Ammon's horn (tissue), 1 donor: Measurements from ENCODE around the gene ERC2.
A peak's percentile ranks its signal among the peaks of the same experiment; 100 is the strongest.

Source experiments
- DNase-seq: peaks from one replicate; pipeline ENCODE4 v3.0.0-alpha.2; 2016; ENCODE audit warnings: low spot score

ERC2 gene

GRCh38 chr3:56424885-56425284 lies 43.4 kb downstream of the ERC2 start:
- no peak for DNase-seq

DNA sequence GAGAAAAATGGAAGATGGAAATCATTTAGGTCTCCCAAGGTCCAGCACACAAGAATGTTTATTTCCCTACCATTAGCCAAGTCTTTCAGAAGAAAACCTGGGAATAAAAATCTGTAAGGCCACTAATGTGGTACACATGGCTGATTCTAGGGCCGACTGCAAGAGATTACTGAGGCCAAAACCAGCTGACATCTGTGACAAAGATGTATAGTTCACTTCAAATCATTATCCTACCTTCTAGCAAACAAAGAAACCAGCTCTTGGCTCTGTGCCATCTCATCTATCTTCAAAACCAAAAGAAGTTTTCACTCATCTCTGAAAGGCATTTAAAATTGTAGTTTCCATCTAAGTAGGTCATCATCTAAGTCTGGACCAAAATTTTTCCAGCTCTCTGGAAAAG lies 43.9 kb downstream of the ERC2 start:
- DNase-seq = no peak

GRCh38 chr3:56423661-56424099 lies 44.6 kb downstream of the ERC2 start:
- DNase-seq = no peak

GRCh38 chr3:56422316-56422715 lies 46.0 kb downstream of the ERC2 start:
- no peak for DNase-seq

DNA sequence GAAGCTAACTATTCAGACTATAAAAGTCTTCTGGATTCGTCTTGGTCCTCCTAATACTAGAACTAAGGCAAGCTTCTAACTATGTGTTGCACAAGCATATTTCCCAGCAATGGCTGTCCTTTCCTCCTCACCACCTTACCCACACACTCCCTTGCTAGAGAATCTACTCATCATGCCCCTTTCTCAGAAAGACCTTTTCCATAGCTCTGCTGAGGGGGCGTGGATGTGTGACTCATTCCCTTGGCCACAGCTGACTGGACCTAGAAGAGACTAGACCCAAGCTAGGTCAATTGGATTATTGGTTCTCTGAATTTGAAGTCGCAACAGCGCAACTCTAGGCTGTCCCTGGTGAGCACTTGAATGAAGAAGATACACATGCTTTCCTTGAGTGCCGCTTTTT lies 47.1 kb downstream of the ERC2 start:
- DNase-seq = no peak

DNA sequence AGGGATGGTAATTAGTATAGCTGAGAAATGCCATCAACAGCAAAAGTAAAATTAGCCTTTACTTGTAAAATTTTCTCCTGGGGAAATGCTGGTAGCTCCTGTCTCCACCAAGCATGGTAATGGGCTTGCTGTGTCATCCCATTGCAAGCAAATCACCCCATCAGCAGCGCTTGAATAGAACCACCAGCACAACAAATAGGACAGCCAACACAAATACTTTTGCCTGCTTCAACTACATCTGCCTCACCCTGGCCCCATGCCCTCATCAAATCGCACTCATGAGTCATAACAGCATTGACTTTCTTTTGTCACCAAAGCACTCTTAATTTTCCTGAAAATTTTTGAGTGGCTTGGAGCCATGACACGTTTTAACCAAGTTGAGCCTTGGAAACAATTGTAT lies 52.6 kb downstream of the ERC2 start:
- peak; percentile 50 for DNase-seq

DNA sequence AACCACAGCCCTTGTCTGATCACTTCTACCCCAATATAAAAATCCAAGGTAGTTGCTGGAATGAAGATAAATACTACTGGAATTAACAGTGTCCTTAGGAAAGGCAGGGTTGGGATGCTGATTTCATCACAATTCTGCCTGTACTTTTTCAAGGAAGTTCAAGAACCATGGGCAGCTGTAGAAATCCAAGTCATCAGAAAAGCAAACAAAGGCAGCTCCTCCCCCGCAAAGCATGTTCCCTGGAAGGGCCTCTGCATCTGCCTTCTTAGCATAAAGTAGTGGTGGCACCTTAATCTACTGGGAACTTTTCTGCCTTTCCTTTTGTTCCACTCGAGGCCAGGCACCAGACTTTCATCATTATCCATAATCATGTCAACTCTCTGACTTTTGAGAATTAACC lies 54.4 kb downstream of the ERC2 start:
- no peak for DNase-seq

- DNase-seq = peak; percentile 55
Measured at GRCh38 chr3:56411166-56411565, 57.1 kb downstream of the ERC2 start.

DNA sequence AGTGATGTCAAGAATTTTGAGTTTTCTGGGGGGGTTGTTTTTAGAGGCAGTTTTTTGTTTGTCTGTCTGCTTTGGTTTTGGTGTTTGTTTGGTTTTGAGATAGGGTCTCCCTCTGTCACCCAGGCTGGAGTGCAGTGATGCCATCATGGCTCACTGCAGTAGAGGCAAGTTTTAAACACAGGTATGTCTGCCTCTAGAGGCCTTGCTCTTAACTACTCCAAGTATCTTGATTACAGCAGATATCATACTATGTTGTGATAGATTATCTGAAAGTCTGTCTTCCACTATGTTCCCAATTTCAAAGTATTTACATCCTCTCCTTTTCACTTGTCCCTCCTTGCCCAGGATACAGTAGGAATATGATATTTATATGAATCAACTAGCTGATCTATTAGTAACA lies 57.7 kb downstream of the ERC2 start:
- DNase-seq = no peak

DNA sequence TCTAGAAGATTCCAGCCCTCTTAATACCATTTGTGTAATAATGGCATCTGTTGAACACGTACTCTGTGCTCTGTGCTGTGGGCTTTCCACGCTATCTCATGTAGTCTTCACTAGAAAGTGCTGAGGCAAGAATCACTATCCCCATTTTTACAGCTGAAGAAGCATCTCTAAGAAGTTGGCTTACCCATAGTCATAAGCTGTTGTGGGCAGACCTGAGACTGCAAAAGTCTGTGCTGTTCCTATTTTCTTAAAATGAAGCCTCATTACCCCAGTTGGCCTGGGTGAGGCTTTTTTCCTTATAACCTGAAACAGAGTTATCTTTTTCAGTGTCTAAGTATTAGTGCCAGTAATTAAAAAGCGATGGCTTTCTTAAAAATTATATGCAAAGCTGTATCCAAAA lies 58.5 kb downstream of the ERC2 start:
- no peak for DNase-seq

GRCh38 chr3:56408761-56409196 lies 59.5 kb downstream of the ERC2 start:
- DNase-seq = no peak

DNA sequence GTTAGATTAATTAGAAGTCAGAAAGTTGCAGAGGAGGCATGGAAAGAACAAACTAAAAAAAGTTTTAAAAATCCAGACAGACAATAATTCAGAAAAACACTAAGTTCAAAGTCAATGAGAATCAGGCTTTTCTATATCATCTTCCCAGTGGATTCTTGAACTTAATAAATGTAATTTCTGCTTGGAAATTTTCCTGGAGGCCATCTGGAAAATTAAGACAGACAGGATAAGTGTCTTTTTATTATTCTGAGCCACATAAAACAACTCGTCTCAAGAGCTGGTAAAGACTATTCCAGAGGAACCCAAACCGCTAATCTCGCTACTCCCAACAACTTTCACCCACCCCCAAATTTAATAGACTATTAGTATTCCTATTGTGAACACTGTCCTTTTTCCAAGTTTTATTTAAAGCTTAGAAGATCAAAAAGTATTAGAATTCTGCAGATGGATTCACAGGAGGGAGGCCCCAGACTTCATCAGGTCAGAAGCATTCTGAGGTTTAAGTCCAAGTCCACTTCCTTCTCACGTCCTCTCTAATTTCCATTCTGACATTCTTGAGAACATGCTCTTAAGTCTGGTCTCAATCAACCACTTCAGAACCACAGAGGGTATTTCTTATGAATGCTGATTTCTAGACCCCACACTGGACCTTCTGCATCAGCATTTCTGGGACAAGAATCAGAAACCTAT lies 61.3 kb downstream of the ERC2 start:
- DNase-seq = no peak

DNA sequence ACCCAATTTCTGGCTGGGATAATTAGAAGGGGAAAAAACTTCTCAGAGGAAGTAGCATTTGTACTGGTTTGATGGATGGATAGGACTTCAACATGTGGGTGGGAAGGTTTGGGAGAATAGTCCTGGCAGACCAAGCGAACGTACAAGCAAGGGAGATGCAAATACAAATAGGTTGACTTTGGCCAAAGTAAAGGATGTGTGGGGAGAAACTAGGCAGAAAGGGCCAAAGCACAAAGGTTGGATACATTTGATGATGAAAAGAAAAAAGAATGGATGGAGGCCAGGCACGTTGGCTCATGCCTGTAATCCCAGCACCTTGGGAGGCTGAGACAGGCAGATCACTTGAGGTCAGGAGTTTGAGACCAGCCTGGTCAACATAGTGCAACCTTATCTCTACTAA lies 63.4 kb downstream of the ERC2 start:
- no peak for DNase-seq

GRCh38 chr3:56398659-56399058 lies 69.6 kb downstream of the ERC2 start:
- DNase-seq = no peak

GRCh38 chr3:56397798-56398197 lies 70.5 kb downstream of the ERC2 start:
- DNase-seq = no peak

DNA sequence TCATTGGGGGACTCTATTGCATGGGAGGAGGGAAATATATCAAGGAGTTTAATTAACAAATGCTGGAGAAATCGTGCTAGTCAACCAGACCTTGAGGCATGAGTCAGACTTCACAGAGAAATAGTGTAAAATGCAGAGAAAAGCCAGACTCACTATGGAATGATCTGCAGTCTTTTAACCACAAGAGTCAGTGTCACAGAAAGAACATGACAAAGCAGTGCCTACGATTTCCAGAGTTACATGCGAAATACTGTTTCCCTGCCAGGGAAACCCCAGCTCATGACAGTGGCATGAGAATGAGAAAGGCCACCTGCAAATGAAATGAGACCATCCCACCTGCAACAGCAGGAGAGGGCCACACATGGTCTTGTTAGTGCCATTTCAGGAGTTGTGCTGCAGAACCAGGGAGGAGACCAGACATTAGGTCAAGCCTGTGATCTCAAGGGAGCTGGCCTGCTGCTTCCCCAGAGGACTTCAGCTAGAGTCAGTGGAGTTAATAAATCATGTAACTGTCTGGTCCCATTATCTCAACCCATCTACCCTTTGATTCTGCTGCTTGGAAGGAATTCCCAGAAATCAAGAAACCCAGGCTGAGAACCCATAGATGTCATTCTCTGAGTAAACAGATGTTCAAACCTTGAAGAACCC lies 79.0 kb downstream of the ERC2 start:
- no peak for DNase-seq

GRCh38 chr3:56383092-56383491 lies 85.2 kb downstream of the ERC2 start:
- no peak for DNase-seq

- DNase-seq = no peak
Measured at GRCh38 chr3:56379723-56380287, 88.5 kb downstream of the ERC2 start.

DNA sequence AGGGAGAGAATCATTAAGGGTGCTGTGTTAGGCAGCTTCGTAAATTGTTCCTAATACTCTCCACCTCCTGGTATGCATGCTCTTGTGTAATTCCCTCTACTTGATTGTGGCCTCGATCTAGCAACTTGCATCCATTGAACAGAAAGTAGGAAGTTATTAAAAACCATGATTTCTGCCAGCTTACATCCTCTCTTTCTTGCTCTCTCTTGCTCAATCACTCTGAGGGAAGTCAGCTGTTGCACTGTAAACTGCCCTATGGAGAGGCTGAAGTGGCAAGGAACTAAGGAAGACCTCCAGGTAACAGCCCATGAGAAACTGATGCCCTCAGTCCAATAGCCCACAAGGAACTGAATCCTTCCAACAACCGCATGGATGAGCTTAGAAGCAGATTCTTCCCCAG lies 92.6 kb downstream of the ERC2 start:
- DNase-seq = no peak

- DNase-seq = no peak
Measured at GRCh38 chr3:56373386-56373785, 94.9 kb downstream of the ERC2 start.

DNA sequence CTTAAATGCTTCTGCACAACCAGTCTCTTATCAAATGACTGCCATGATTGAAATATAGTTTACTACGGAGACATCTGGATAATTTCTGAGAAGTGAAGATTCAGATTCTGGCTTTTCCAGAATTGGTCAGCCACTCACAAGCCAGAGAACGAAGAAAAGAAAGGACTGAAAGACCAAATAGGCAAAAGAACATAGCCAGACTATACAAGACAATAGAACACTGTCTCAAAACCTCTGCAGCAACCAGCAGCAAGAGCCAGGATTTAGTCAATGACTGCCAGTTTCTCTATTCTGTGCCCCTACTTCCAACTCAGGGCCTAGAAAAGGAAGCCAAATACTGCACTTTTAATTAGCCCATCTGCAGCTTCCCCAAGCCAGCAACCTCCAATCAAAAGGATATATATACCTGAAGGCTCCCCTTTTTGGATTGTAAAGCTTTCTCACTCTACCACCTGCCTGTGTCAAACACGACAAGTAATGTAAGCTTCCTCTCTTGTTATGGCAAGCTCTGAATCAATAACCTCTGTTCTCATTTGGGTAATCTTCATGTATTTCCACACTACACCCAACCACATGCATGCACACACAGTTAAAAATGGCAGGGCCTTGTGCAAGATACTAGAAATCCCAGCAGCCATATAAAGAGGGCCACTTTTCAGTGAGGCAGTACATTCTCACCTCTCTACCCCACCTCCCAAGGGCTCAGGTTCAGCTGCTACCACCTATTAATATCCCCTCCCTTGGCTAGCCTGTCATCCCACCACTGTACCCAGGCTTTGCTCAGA lies 97.1 kb downstream of the ERC2 start:
- peak; percentile 79 for DNase-seq

GRCh38 chr3:56369914-56370313 lies 98.4 kb downstream of the ERC2 start:
- no peak for DNase-seq

DNA sequence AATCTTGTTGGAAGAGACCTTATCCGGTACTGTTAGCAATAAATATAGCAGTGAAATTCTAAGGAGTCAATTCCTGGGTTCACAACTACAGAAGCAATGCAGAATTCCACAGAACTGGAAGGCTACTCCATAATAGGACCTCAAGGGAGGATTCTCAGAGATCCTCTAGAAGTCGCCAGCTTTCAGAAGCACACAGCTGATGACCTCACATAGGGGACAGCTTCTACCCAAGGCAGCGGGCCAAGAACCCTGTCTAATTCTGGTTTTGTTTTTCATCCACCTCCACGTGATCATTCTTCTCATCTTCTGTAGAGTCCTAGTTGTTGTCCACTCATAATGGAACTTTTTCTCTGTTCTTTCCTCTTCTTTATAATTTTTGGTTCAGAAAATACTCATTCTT lies 99.4 kb downstream of the ERC2 start:
- DNase-seq = no peak
